CD4-positive, alpha-beta T cell treated with Interleukin-4 for 1 hour (primary cell): ENCODE data around the gene MEGF8.

Experiments used
- DNase-seq, 2 donors: peaks; one replicate each; pipeline ENCODE4 v3.0.0-alpha.2; 2020 to 2022

Gene MEGF8

GRCh38 chr19:42287827-42288107 is 37.7 kb upstream of the MEGF8 start:
- no peak for DNase-seq

GRCh38 chr19:42288387-42288786 is 37.0 kb upstream of the MEGF8 start:
- no peak for DNase-seq

GRCh38 chr19:42288881-42289555 is 36.4 kb upstream of the MEGF8 start:
- no peak for DNase-seq

- no peak for DNase-seq
Measured at GRCh38 chr19:42289556-42290041, 35.8 kb upstream of the MEGF8 start.

- DNase-seq = no peak
Measured at GRCh38 chr19:42290136-42290522, 35.3 kb upstream of the MEGF8 start.

- peak; percentile 67 to 69 for DNase-seq
Measured at GRCh38 chr19:42290523-42291434, 34.7 kb upstream of the MEGF8 start.

- DNase-seq = no peak
Measured at GRCh38 chr19:42291435-42291810, 34.0 kb upstream of the MEGF8 start.

- DNase-seq = no peak
Measured at GRCh38 chr19:42292042-42292960, 33.1 kb upstream of the MEGF8 start.

- DNase-seq = no peak
Measured at GRCh38 chr19:42292963-42293362, 32.5 kb upstream of the MEGF8 start.

- DNase-seq = no peak
Measured at GRCh38 chr19:42293540-42293939, 31.9 kb upstream of the MEGF8 start.

- DNase-seq = no peak
Measured at GRCh38 chr19:42293948-42294347, 31.5 kb upstream of the MEGF8 start.

GRCh38 chr19:42294471-42295137 is 30.8 kb upstream of the MEGF8 start:
- DNase-seq = no peak

GRCh38 chr19:42295342-42295741 is 30.1 kb upstream of the MEGF8 start:
- DNase-seq = no peak

GRCh38 chr19:42295831-42296525 is 29.5 kb upstream of the MEGF8 start:
- peak; percentile 88 to 90 for DNase-seq

- no peak for DNase-seq
Measured at GRCh38 chr19:42297039-42297438, 28.4 kb upstream of the MEGF8 start.

GRCh38 chr19:42301646-42302203 is 23.7 kb upstream of the MEGF8 start, which contains the start of gene PRR19:
PRR19 (plus strand) TSS chr19:42302132; CDS start chr19:42309585, 7,453 bp downstream.
- no peak for DNase-seq

- DNase-seq = no peak
Measured at GRCh38 chr19:42303101-42303464, 22.4 kb upstream of the MEGF8 start.

GRCh38 chr19:42303876-42304275 is 21.6 kb upstream of the MEGF8 start:
- DNase-seq = no peak

- DNase-seq = peak in 1 of 2 donors; percentile 45
Measured at GRCh38 chr19:42306646-42307045, 18.8 kb upstream of the MEGF8 start.

- DNase-seq = no peak
Measured at GRCh38 chr19:42309686-42310085, 15.7 kb upstream of the MEGF8 start.

- DNase-seq = no peak
Measured at GRCh38 chr19:42311657-42312056, 13.8 kb upstream of the MEGF8 start.

- no peak for DNase-seq
Measured at GRCh38 chr19:42312370-42312769, 13.1 kb upstream of the MEGF8 start.
